BLaER1 treated with 17β-estradiol and CSF1 and Interleukin-3, amounts not matched to agents 10 nM and 100 nM (cell line): ENCODE data around the gene NFKB2.
A peak's percentile ranks its signal among the peaks of the same experiment; 100 is the strongest.

Source experiments
- H3K27ac ChIP-seq, 11 experiments: shearing (Covaris generic); formaldehyde crosslinking; 2 replicates each; pipeline ENCODE4 v1.8.1; 2022
- H3K27me3 ChIP-seq, 11 experiments: shearing (Covaris generic); formaldehyde crosslinking; 2 replicates each; pipeline ENCODE4 v1.8.1; 2022
- H3K36me3 ChIP-seq, 11 experiments: shearing (Covaris generic); formaldehyde crosslinking; 2 replicates each; pipeline ENCODE4 v1.8.1; 2022
- H3K4me1 ChIP-seq, 10 experiments: shearing (Covaris generic); formaldehyde crosslinking; 2 replicates each; pipeline ENCODE4 v1.8.1; 2022
- H3K4me2 ChIP-seq, 11 experiments: shearing (Covaris generic); formaldehyde crosslinking; 2 replicates each; pipeline ENCODE4 v1.8.1; 2022
- H3K4me3 ChIP-seq, 10 experiments: shearing (Covaris generic); formaldehyde crosslinking; 2 replicates each; pipeline ENCODE4 v1.8.1; 2022
- H3K9ac ChIP-seq, 11 experiments: shearing (Covaris generic); formaldehyde crosslinking; 2 replicates each; pipeline ENCODE4 v1.8.1; 2022
- H3K9me3 ChIP-seq, 11 experiments: shearing (Covaris generic); formaldehyde crosslinking; replicated peaks in 1 of 11; 2 replicates each; pipeline ENCODE4 v1.8.1; 2022
- H4K20me1 ChIP-seq, 11 experiments: shearing (Covaris generic); formaldehyde crosslinking; 2 replicates each; pipeline ENCODE4 v1.8.1; 2022
- Cebpa-rat ChIP-seq, 11 experiments: shearing (Covaris generic); IDR thresholded peaks; 2 replicates each; pipeline ENCODE4 v1.8.1; 2022

NFKB2 gene

DNA sequence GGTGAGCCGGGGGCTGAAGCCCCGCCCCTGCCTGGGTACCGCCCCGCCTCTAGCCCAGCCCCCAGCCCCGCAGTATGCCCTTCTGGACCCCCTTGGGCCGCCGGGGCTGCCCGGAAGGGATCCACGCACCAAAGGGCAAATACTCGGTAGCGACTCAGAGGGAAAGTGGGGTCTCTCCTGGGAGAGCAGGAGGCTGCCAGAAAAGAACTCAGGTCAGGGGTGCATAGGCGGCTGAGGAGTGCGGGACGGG is 25.9 kb downstream of the NFKB2 start:
- no peak for TF ChIP-seq Cebpa-rat (IDR thresholded peaks at IDR 0.05)
- Histone ChIP-seq H3K4me2 (peak overlapping the region; percentile 95 to 100 (median 99)), H3K27ac (peak overlapping the region; percentile 72 to 86 (median 79)), H3K36me3 (peaks cover 18 to 34% (median 30%) of the 10 kb centered on the region in 11 experiments), H3K4me3 (peak overlapping the region; percentile 81 to 98 (median 88)), H3K9ac (peak overlapping the region; percentile 79 to 91 (median 85)), H3K4me1 (peaks cover 33 to 47% (median 37%) of the 10 kb centered on the region in 10 experiments), H4K20me1 (peaks cover 9 to 46% (median 29%) of the 10 kb centered on the region in 11 experiments; a peak in 17 of 22 replicates), H3K9me3 (no peaks in the 10 kb centered on the region), H3K27me3 (peaks cover 24 to 34% (median 32%) of the 10 kb centered on the region in 11 experiments)

DNA sequence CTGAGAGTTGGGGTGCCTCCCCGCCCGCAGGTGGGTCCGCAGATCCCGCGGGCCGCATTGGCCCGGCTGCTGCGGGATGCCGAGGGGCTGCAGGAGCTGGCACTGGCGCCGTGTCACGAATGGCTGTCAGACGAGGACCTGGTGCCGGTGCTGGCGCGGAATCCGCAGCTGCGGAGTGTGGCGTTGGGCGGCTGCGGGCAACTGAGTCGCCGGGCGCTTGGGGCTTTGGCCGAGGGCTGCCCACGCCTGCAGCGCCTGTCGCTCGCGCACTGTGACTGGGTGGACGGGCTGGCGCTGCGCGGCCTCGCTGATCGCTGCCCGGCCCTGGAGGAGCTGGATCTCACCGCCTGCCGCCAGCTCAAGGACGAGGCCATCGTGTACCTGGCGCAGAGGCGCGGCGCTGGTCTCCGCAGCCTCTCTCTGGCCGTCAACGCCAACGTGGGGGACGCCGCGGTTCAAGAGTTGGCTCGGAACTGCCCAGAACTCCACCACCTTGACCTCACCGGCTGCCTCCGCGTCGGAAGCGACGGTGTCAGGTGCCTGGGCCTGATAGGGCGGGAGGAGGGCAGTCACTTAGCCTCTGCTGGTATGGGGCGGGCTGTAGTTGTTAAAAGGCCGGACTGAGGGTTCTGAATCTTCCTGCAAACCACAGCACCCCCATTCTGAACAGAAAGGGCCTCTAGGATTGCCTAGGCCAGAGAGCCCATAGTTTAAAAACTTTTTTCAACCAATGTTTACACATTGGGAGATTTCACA is 26.4 kb downstream of the NFKB2 start:
- Histone ChIP-seq H4K20me1 (peaks cover 9 to 51% (median 30%) of the 10 kb centered on the region in 11 experiments; a peak in 17 of 22 replicates), H3K27me3 (peaks cover 24 to 29% (median 28%) of the 10 kb centered on the region in 11 experiments), H3K9me3 (no peaks in the 10 kb centered on the region), H3K4me3 (peak overlapping the region; percentile 81 to 98 (median 88)), H3K4me1 (peaks cover 33 to 51% (median 37%) of the 10 kb centered on the region in 10 experiments), H3K27ac (peak overlapping the region; percentile 72 to 86 (median 79)), H3K36me3 (peaks cover 18 to 39% (median 30%) of the 10 kb centered on the region in 11 experiments), H3K4me2 (peak overlapping the region; percentile 95 to 100 (median 99)), H3K9ac (peak overlapping the region; percentile 79 to 91 (median 85))
- TF ChIP-seq Cebpa-rat (IDR thresholded peaks at IDR 0.05) = no peak

DNA sequence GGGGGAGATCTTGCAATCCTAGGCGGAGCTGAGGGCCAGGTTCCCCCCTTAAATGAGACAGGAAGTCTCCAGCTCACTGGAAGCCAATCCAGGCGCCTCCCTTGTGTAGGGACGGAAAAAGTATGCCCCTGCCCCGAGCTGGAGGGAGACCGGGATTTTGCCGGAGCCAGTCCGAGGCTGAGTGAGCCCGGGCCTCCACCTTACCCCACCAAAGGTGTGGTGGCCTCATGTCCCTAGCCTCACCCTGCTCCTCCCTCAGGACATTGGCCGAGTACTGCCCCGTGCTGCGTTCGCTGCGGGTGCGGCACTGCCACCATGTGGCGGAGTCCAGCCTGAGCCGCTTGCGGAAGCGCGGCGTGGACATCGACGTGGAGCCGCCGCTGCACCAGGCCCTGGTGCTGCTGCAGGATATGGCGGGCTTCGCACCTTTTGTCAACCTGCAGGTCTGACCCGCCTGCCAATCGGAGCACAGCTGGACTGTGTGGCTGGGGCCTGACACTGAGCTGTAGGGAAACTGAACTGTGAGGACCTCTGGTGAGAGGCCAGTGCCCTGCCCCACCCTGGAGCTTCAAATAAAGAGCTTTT is 27.1 kb downstream of the NFKB2 start:
- peaks cover 33 to 49% (median 37%) of the 10 kb centered on the region in 10 experiments for H3K4me1 ChIP-seq
- TF ChIP-seq Cebpa-rat (IDR thresholded peaks at IDR 0.05) = no peak
- peak overlapping the region; percentile 95 to 100 (median 99) for H3K4me2 ChIP-seq
- peak overlapping the region; percentile 72 to 86 (median 79) for H3K27ac ChIP-seq
- H3K36me3 ChIP-seq = peaks cover 18 to 46% (median 31%) of the 10 kb centered on the region in 11 experiments
- H3K9me3 ChIP-seq = no peaks in the 10 kb centered on the region
- H3K27me3 ChIP-seq = peaks cover 18 to 22% (median 21%) of the 10 kb centered on the region in 11 experiments
- H4K20me1 ChIP-seq = peaks cover 9 to 52% (median 37%) of the 10 kb centered on the region in 11 experiments; a peak in 17 of 22 replicates
- peak overlapping the region; percentile 81 to 98 (median 88) for H3K4me3 ChIP-seq
- peak overlapping the region; percentile 79 to 91 (median 85) for H3K9ac ChIP-seq

DNA sequence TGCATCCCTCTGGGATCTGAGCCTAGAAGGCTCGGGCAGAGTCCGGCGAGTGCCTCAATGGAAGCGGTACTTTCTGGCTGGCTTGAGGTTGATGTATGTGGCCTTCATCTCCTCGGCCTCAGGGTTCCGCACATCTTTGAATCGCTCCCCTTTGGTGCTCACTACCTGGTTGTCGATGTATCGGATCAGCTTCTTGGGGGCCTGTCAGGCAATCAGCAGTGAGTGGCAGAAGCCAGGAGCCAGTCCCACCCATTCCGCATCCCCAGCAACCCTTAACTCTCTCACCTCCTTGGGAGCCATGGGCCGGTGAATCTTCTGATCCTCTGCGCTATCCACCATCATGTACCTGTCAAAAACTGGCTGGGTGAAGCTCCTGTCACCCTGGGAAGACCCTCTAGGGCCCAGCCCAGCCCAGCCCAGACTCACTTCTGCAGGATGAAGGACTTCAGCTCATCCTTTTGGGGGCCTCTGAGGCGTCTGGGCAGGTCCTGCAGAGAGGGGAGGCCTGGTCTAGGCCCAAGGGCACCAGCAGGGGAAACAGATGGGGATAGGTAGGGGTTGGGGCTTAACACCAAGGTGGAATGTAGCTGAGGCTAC is 28.0 kb downstream of the NFKB2 start:
- Histone ChIP-seq H3K4me2 (peak overlapping the region; percentile 95 to 100 (median 99)), H3K27me3 (peaks cover 10 to 14% (median 12%) of the 10 kb centered on the region in 11 experiments), H3K9ac (peak overlapping the region; percentile 5 to 91 (median 85); a peak in 19 of 22 replicates), H4K20me1 (peaks cover 9 to 52% (median 38%) of the 10 kb centered on the region in 11 experiments; a peak in 17 of 22 replicates), H3K4me1 (peaks cover 33 to 49% (median 37%) of the 10 kb centered on the region in 10 experiments), H3K36me3 (peaks cover 18 to 53% (median 31%) of the 10 kb centered on the region in 11 experiments), H3K27ac (peak overlapping the region in 2 of 11 experiments; percentile 78 to 81; a peak in 1 of 22 replicates), H3K9me3 (no peaks in the 10 kb centered on the region), H3K4me3 (peak overlapping the region in 8 of 10 experiments; percentile 81 to 98 (median 84); a peak in 12 of 20 replicates)
- no peak for TF ChIP-seq Cebpa-rat (IDR thresholded peaks at IDR 0.05)

DNA sequence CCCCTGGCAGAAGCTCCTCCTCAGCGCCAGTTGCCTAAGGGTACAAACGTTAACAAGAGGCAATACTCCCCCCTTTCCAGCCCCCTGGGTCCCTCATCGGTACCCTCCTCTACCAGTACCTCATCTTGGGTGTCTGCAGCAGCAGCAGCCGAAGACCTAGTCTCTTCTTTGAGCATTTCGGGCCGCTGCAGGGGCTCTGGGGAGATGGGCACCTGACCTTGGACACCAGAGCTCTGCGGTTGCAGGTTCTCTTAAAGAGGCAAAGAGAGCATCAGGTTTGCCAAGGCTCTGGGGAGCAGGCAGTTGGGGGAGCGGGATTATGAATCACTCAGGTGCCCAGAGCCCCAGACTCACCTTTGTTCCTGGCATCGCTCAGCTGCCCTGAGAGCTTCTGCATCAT is 28.6 kb downstream of the NFKB2 start:
- Histone ChIP-seq H3K27ac (no peak overlapping the region), H3K27me3 (peaks cover 4 to 7% (median 6%) of the 10 kb centered on the region in 11 experiments), H4K20me1 (peaks cover 9 to 52% (median 38%) of the 10 kb centered on the region in 11 experiments; a peak in 17 of 22 replicates), H3K4me3 (no peak overlapping the region), H3K36me3 (peaks cover 19 to 54% (median 32%) of the 10 kb centered on the region in 11 experiments), H3K9me3 (no peaks in the 10 kb centered on the region), H3K4me1 (peaks cover 30 to 46% (median 34%) of the 10 kb centered on the region in 10 experiments), H3K4me2 (peak overlapping the region in 3 of 11 experiments; percentile 95 to 99 (median 96); a peak in 3 of 22 replicates), H3K9ac (peak overlapping the region in 6 of 11 experiments; percentile 11 to 90 (median 47); a peak in 5 of 22 replicates)
- TF ChIP-seq Cebpa-rat (IDR thresholded peaks at IDR 0.05) = no peak

DNA sequence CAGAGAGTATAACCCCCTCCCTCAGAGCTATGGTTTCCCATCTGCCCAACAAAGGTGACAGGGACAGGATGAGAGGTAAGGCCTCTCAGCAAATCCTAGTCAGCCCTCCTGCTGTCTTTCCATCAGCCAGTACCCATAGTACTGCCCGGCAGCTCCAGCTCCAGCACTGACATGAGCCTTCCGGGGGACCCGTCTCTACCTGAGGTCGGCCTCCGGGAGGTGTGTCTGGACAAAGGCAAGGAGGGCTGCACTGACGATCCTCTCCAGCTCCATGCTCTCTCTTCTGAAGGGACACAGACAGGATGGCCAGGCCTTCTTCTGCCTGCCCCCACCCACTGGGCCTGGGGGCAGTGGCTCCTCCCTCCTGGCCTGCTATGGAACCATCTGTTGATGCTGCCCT is 29.4 kb downstream of the NFKB2 start:
- no peak for TF ChIP-seq Cebpa-rat (IDR thresholded peaks at IDR 0.05)
- H3K27ac ChIP-seq = no peak overlapping the region
- H3K4me1 ChIP-seq = peaks cover 22 to 39% (median 27%) of the 10 kb centered on the region in 10 experiments
- peaks cover 9 to 52% (median 38%) of the 10 kb centered on the region in 11 experiments; a peak in 17 of 22 replicates for H4K20me1 ChIP-seq
- H3K9me3 ChIP-seq = no peaks in the 10 kb centered on the region
- no peaks in the 10 kb centered on the region for H3K27me3 ChIP-seq
- H3K9ac ChIP-seq = peak overlapping the region in 2 of 11 experiments; percentile 11 to 29; a peak in 1 of 22 replicates
- no peak overlapping the region for H3K4me3 ChIP-seq
- H3K4me2 ChIP-seq = no peak overlapping the region
- H3K36me3 ChIP-seq = peaks cover 22 to 60% (median 33%) of the 10 kb centered on the region in 11 experiments

DNA sequence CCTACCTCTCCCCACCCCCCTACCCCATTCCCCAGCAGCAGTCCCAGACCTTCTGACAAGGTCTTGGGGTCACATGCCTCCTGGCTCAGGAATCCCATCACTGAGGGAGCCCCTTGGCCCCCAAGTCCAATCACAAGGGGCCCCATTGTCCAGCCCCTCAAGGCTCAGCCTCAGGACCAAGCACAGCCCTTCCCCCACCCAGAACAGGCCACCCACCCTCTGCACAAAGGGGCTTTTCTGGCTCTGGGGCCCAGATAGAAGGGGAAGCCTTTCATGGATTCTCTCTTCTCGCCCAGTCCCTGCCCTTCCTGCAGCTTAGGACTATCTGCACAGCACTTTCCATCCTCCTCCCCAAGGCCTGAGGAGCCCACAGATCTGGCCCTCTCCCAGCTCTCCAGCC is 29.9 kb downstream of the NFKB2 start:
- TF ChIP-seq Cebpa-rat (IDR thresholded peaks at IDR 0.05) = no peak
- no peak overlapping the region for H3K27ac ChIP-seq
- H3K4me2 ChIP-seq = peak overlapping the region in 1 of 11 experiments; percentile 15; a peak in 1 of 22 replicates
- peaks cover 22 to 64% (median 33%) of the 10 kb centered on the region in 11 experiments for H3K36me3 ChIP-seq
- peaks cover 9 to 52% (median 38%) of the 10 kb centered on the region in 11 experiments; a peak in 17 of 22 replicates for H4K20me1 ChIP-seq
- H3K9me3 ChIP-seq = no peaks in the 10 kb centered on the region
- peaks cover 17 to 36% (median 22%) of the 10 kb centered on the region in 10 experiments for H3K4me1 ChIP-seq
- H3K4me3 ChIP-seq = no peak overlapping the region
- no peaks in the 10 kb centered on the region for H3K27me3 ChIP-seq
- no peak overlapping the region; a peak in 1 of 22 replicates for H3K9ac ChIP-seq

DNA sequence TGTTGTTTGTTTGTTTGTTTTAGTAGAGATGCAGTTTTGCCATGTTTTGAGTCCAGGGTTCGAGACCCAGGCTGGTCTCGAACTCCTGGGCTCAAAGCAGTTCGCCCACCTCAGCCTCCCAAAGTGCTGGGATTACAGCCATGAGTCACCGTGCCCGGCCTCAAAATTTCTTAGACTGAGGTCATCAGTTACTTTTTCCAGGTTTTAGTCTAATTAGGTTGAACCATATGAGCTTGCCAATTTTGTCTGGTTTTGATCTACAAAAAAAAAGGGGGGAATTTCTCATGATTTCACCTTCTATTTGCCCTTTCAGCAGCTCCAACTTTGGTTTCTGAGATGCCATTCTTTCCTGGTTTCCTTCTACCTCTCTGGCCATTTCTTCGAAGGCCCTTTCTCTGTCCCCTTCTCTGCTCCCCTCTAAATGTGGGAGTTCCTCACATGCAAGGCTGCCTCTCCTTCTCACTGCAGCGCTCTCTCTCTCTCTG is 31.3 kb downstream of the NFKB2 start:
- Histone ChIP-seq H3K27me3 (no peaks in the 10 kb centered on the region), H3K4me1 (peaks cover 24 to 49% (median 30%) of the 10 kb centered on the region in 10 experiments), H3K4me2 (peak overlapping the region in 1 of 11 experiments; percentile 4; a peak in 1 of 22 replicates), H3K9me3 (no peaks in the 10 kb centered on the region), H3K9ac (no peak overlapping the region), H3K36me3 (peaks cover 22 to 68% (median 33%) of the 10 kb centered on the region in 11 experiments), H4K20me1 (peaks cover 9 to 48% (median 38%) of the 10 kb centered on the region in 11 experiments; a peak in 17 of 22 replicates), H3K27ac (no peak overlapping the region), H3K4me3 (no peak overlapping the region)
- no peak for TF ChIP-seq Cebpa-rat (IDR thresholded peaks at IDR 0.05)
